ENCODE results near the gene FBXW5. TPM values are rescaled to one million over a fixed set of nuclear protein-coding genes. Genes with fewer than 3 reads are reported as not detected.

FBXW5 gene
- total RNA-seq, 5 donors from 2014 or later (not counting 1 experiment from before 2014, with no cell fraction given) = 60.9 to 161 (median 145) TPM

Other genes starting within 250 kb of the FBXW5 start
- gene DIPK1B, start 232.2 kb downstream of the FBXW5 start, total RNA-seq = 1 to 10 TPM in 1 of 5 donors, under 1 TPM in 4; 0.25 to 2.1 (median 0.77) TPM
- gene LCN10, start 201.8 kb downstream of the FBXW5 start, total RNA-seq = 1 to 10 TPM; 1.3 to 2.8 (median 2.2) TPM
- gene LCN6, start 196.2 kb downstream of the FBXW5 start, total RNA-seq = not detected
- gene LCN8, start 186.5 kb downstream of the FBXW5 start, total RNA-seq = under 1 TPM in 1 of 5 donors, not detected in 4; 0.16 TPM
- not detected for gene LCN15, start 180.2 kb downstream of the FBXW5 start, total RNA-seq
- 10 to 100 TPM; 24.4 to 53.5 (median 45.8) TPM for gene TMEM141, start 153.4 kb downstream of the FBXW5 start, total RNA-seq
- gene CCDC183, start 148.4 kb downstream of the FBXW5 start, total RNA-seq = 1 to 10 TPM; 1.9 to 2.9 (median 2.3) TPM
- gene RABL6, start 136.8 kb downstream of the FBXW5 start, total RNA-seq = 10 to 100 TPM; 60.5 to 86.7 (median 82.8) TPM
- gene AJM1, start 102.3 kb downstream of the FBXW5 start, total RNA-seq = 1 to 10 TPM; 2.1 to 7.5 (median 5.1) TPM
- gene PHPT1, start 95.3 kb downstream of the FBXW5 start, total RNA-seq = 10 to 100 TPM; 23.3 to 56.8 (median 43.5) TPM
- gene MAMDC4, start 92.4 kb downstream of the FBXW5 start, total RNA-seq = 10 to 100 TPM in 1 of 5 donors, 1 to 10 TPM in 4; 3.0 to 10.7 (median 7.1) TPM
- gene EDF1, start 78.4 kb downstream of the FBXW5 start, total RNA-seq = 100 to 1,000 TPM; 236 to 314 (median 297) TPM
- gene TRAF2, start 58.2 kb downstream of the FBXW5 start, total RNA-seq = 10 to 100 TPM; 20.9 to 38.7 (median 33.7) TPM
- 1 to 10 TPM; 1.7 to 3.8 (median 3.2) TPM for gene C8G, start 505 bp upstream of the FBXW5 start, total RNA-seq
- 1 to 10 TPM; 1.1 to 3.3 (median 2.2) TPM for gene LCN12, start 7.5 kb upstream of the FBXW5 start, total RNA-seq
- gene PTGDS, start 32.8 kb upstream of the FBXW5 start, total RNA-seq = 10 to 100 TPM in 4 of 5 donors, 1 to 10 TPM in 1; 9.6 to 56.6 (median 26.4) TPM
- gene LCNL1, start 38.3 kb upstream of the FBXW5 start, total RNA-seq = 1 to 10 TPM in 3 of 5 donors, under 1 TPM in 2; 0.29 to 2.2 (median 1.3) TPM
- gene PAXX, start 47.7 kb upstream of the FBXW5 start, total RNA-seq = 100 to 1,000 TPM in 4 of 5 donors, 10 to 100 TPM in 1; 81.3 to 173 (median 127) TPM
- 10 to 100 TPM in 2 of 5 donors, 1 to 10 TPM in 3; 5.4 to 24.7 (median 8.0) TPM for gene CLIC3, start 51.8 kb upstream of the FBXW5 start, total RNA-seq
- gene ABCA2, start 83.5 kb upstream of the FBXW5 start, total RNA-seq = 100 to 1,000 TPM in 3 of 5 donors, 10 to 100 TPM in 2; 58.6 to 138 (median 121) TPM
- 1 to 10 TPM; 1.1 to 7.7 (median 5.1) TPM for gene FUT7, start 87.3 kb upstream of the FBXW5 start, total RNA-seq
- 10 to 100 TPM; 32.4 to 76.7 (median 57.0) TPM for gene NPDC1, start 101.4 kb upstream of the FBXW5 start, total RNA-seq
- under 1 TPM in 1 of 5 donors, not detected in 4; 0.32 TPM for gene ENTPD2, start 109.3 kb upstream of the FBXW5 start, total RNA-seq
- 1 to 10 TPM in 1 of 5 donors, under 1 TPM in 4; 0.33 to 1.0 (median 0.83) TPM for gene SAPCD2, start 125.8 kb upstream of the FBXW5 start, total RNA-seq
- gene UAP1L1, start 132.8 kb upstream of the FBXW5 start, total RNA-seq = 10 to 100 TPM; 11.3 to 32.8 (median 19.3) TPM
- 10 to 100 TPM; 62.0 to 91.5 (median 84.8) TPM for gene MAN1B1, start 142.2 kb upstream of the FBXW5 start, total RNA-seq
- 100 to 1,000 TPM; 246 to 469 (median 425) TPM for gene DPP7, start 170.0 kb upstream of the FBXW5 start, total RNA-seq
- gene GRIN1, start 194.4 kb upstream of the FBXW5 start, total RNA-seq = not detected
- gene LRRC26, start 225.3 kb upstream of the FBXW5 start, total RNA-seq = not detected
- not detected for gene TMEM210, start 227.3 kb upstream of the FBXW5 start, total RNA-seq
- 100 to 1,000 TPM; 133 to 142 (median 141) TPM for gene ANAPC2, start 243.8 kb upstream of the FBXW5 start, total RNA-seq
- 10 to 100 TPM; 37.0 to 71.6 (median 64.0) TPM for gene SSNA1, start 243.9 kb upstream of the FBXW5 start, total RNA-seq

All from T-cell (primary cell).